Osteocyte (in vitro differentiated cells): ENCODE results near the gene SCLY. TPM values are rescaled to one million over a fixed set of nuclear protein-coding genes. Genes with fewer than 3 reads are reported as not detected.
A peak's percentile ranks its signal among the peaks of the same experiment; 100 is the strongest.

ENCODE experiments used
- DNase-seq: peaks from one replicate; pipeline ENCODE4 v3.0.0; 2021; ENCODE audit warnings: mixed read lengths; ENCODE audit not compliant: unreplicated experiment; ENCODE audit errors: extremely low spot score
- H3K27ac Mint-ChIP-seq: one replicate; pipeline ENCODE4 v1.8.0; 2021; ENCODE audit warnings: mild to moderate bottlenecking, mixed read lengths; ENCODE audit not compliant: unreplicated experiment
- H3K27me3 Mint-ChIP-seq: one replicate; pipeline ENCODE4 v1.8.0; 2021; ENCODE audit warnings: mixed read lengths; ENCODE audit not compliant: unreplicated experiment
- H3K36me3 Mint-ChIP-seq: one replicate; pipeline ENCODE4 v1.8.0; 2021; ENCODE audit warnings: mixed read lengths; ENCODE audit not compliant: unreplicated experiment
- H3K4me1 Mint-ChIP-seq: one replicate; pipeline ENCODE4 v1.8.0; 2021; ENCODE audit warnings: mixed read lengths; ENCODE audit not compliant: unreplicated experiment
- H3K4me3 Mint-ChIP-seq: one replicate; pipeline ENCODE4 v1.8.0; 2021; ENCODE audit warnings: mild to moderate bottlenecking, moderate library complexity, mixed read lengths; ENCODE audit not compliant: unreplicated experiment
- H3K9me3 Mint-ChIP-seq: one replicate; pipeline ENCODE4 v1.8.0; 2021; ENCODE audit warnings: mixed read lengths; ENCODE audit not compliant: unreplicated experiment
- total RNA-seq: library from RNA; stranded (reverse); gene quantifications from 2 replicates; pipeline ENCODE4 v1.2.1, GENCODE V29; 2021
- TF ChIP-seq, protein P1 (sequence below): fragments of 200-600 bp; sonication (generic); IDR thresholded peaks from 2 replicates; pipeline ENCODE4 v1.5.0; 2021; ENCODE audit warnings: antibody characterized with exemption, mild to moderate bottlenecking, moderate library complexity

The SCLY gene
- total RNA-seq, 1 donor from 2014 or later = 22.1 TPM

DNA sequence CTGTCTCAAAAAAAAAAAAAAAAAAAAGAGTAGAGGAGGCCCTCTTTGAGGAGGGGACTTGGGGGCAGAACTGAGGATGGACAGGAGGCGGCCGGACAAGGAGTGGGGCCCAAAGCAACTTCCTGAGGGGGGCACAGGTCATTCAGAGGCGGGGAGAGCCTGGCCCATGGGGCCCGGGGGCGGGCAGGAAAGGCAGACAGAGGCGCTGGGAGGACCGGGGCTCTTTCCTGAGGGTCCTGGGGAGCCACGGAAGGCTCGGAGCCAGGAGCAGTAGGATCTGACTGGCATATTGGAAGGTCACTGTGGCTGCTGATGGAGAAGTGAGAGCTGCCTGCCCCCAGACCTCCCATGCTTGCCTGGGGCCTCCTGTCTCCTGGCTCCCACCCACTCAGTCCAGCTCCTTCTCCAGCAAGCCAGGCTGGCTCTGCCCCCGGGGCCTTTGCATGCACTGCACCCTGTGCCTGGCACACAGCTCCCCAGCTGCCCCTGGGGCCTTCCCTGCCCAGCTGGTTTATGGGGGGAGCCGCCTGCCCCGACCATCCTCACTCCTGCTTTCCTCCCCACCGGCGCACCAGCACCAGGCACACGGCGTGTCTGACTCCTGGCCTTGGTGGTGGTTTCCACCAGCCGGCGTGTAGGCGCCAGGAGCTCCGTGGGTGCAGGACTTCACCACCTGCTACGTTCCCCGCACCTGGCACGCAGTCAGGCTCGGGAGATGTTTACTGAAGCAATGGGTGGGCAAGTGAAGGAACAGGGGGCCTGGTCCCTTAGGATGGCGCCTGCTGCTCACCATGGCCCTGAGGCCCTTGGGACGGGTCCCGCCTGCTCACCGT is 44.9 kb downstream of the SCLY start:
- Mint-ChIP-seq H3K36me3 (no peaks in the 10 kb centered on the region), H3K4me1 (peaks cover 11% of the 10 kb centered on the region), H3K4me3 (no peak overlapping the region), H3K27ac (no peak overlapping the region), H3K27me3 (no peaks in the 10 kb centered on the region), H3K9me3 (no peaks in the 10 kb centered on the region)
- TF ChIP-seq, protein P1, sequence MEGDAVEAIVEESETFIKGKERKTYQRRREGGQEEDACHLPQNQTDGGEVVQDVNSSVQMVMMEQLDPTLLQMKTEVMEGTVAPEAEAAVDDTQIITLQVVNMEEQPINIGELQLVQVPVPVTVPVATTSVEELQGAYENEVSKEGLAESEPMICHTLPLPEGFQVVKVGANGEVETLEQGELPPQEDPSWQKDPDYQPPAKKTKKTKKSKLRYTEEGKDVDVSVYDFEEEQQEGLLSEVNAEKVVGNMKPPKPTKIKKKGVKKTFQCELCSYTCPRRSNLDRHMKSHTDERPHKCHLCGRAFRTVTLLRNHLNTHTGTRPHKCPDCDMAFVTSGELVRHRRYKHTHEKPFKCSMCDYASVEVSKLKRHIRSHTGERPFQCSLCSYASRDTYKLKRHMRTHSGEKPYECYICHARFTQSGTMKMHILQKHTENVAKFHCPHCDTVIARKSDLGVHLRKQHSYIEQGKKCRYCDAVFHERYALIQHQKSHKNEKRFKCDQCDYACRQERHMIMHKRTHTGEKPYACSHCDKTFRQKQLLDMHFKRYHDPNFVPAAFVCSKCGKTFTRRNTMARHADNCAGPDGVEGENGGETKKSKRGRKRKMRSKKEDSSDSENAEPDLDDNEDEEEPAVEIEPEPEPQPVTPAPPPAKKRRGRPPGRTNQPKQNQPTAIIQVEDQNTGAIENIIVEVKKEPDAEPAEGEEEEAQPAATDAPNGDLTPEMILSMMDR = no peak
- DNase-seq = peak; percentile 82

DNA sequence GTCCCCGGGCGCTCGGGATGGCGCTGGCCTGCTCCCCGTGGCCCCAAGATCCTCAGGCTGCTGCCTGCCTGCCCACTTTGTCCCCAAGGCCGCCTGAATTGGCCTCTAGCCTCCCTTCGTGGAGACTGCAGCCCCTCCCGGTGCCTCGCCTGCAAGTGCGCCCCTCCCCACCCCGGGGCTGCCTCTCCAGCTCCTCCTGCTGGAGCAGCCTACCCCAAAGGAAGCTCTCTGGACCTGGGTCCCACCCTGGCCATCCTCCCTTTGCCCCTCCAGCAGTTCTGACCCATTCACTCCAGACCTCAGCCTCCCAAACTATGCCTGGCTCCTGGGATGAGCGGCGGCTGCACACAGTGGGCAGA is 45.5 kb downstream of the SCLY start:
- H3K36me3 Mint-ChIP-seq = no peaks in the 10 kb centered on the region
- H3K9me3 Mint-ChIP-seq = no peaks in the 10 kb centered on the region
- H3K4me3 Mint-ChIP-seq = no peak overlapping the region
- peak; percentile 83 for DNase-seq
- TF ChIP-seq, protein P1 = no peak
- H3K4me1 Mint-ChIP-seq = peaks cover 11% of the 10 kb centered on the region
- no peak overlapping the region for H3K27ac Mint-ChIP-seq
- H3K27me3 Mint-ChIP-seq = no peaks in the 10 kb centered on the region

DNA sequence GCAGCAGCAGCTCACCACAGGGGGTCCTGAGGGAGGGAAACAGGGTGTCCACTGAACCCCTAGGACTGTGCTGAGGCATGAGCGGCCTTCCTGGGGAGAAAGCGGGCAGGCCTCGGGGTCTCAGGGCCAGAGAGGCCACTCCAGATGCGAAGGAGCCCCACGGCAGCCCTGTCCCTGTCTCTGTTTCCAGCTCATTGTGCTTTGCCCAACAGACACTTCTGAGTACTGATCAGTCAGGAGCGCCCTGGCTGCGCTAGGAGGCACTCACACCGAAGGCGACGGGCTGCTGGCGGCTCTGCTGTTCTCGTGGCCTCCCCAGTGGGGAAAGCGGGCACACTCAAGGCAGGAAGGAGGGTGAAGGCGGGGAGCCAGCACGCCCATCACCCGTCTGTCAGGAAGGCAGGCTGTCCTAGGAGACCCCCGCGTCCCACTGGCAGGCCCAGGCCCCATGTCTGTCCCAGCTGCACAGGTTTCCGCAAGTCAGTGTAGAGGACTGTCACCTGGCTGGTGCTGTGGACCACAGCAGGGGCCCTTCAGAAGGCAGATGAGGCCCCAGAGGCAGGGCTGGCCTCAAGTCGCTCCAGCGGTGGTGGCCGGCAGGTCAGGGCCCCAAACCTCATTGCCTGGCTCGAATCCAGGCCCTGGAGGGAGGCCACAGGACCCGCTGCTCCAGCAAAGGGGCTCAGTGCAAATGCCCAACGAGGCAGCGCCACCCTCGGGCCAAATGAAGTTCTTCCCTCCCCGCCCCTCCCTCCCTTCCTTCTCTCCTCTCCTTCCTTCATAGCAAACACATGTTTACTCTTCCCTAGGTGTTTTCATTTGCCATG is 46.1 kb downstream of the SCLY start:
- H3K27ac Mint-ChIP-seq = no peak overlapping the region
- no peak overlapping the region for H3K4me3 Mint-ChIP-seq
- no peaks in the 10 kb centered on the region for H3K27me3 Mint-ChIP-seq
- H3K9me3 Mint-ChIP-seq = peaks cover 2% of the 10 kb centered on the region
- TF ChIP-seq, protein P1 = peak; percentile 36
- DNase-seq = peak; percentile 81
- peaks cover 11% of the 10 kb centered on the region for H3K4me1 Mint-ChIP-seq
- peaks cover under 1% of the 10 kb centered on the region for H3K36me3 Mint-ChIP-seq

DNA sequence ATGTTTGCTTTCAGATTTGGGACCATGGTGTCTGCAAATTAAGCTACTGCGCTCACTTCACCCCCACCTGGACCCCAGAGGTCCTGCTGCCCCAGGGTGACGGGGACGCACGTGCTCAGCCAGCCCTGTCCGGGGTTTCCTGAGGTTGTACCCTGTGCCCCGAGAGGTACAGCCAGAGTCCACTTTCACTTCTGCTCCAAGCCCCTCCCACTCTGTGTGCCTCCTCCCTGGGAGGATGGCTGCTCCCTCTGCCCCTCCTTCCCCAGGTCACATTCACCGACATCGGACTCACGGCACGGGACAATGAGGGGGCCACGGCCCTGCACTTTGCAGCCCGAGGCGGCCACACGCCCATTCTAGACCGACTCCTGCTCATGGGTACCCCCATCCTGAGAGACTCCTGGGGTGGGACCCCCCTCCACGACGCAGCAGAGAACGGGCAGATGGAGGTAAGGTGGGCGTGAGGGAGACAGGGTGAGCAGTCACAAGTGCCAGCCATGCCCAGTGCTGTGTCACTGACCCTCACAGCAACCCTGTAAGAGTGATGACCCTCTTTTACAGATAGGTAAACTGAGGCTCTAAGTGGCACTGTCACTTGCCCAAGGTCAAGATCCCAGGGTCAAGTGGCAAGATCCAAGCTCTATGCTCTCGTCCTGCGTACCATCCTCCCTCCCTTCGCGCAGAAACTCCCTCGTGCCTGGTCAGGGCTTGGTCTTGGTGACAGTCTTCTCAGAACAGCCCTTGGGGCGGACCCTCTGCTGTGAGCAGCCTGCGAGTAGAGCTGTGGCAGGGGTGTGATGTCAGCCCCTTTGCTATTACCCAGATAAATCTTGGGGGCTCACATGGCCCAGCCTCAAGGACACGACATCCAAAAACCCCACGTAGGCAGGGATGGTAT is 47.0 kb downstream of the SCLY start:
- Mint-ChIP-seq H3K4me1 (peaks cover 11% of the 10 kb centered on the region), H3K4me3 (no peak overlapping the region), H3K36me3 (peaks cover 3% of the 10 kb centered on the region), H3K9me3 (peaks cover 9% of the 10 kb centered on the region), H3K27me3 (peaks cover 1% of the 10 kb centered on the region), H3K27ac (no peak overlapping the region)
- peak; percentile 79 for DNase-seq
- TF ChIP-seq, protein P1 = no peak
